ENCODE data around the gene PCGF5. TPM values are rescaled to one million over a fixed set of nuclear protein-coding genes. Genes with fewer than 3 reads are reported as not detected.

The PCGF5 gene
- 50.4 and 56.3 TPM in 2 replicates for total RNA-seq

GRCh38 chr10:91220194-91220953, at the start of gene PCGF5:
TSS of gene PCGF5 (plus strand) at chr10:91220663. CDS start at chr10:91222872, 2,209 bp downstream.

Other genes starting within 250 kb of the PCGF5 start
- gene HECTD2, start 189.7 kb downstream of the PCGF5 start, total RNA-seq: 23.3 and 33.8 TPM in 2 replicates